ENCODE results near the gene CCL18. TPM values are rescaled to one million over a fixed set of nuclear protein-coding genes. Genes with fewer than 3 reads are reported as not detected.
"Not testable (repeated sequence)": the region's sequence is repeated elsewhere in the genome, so short reads cannot be mapped to it uniquely, and the experiment has no call there.

The CCL18 gene
- total RNA-seq, 1 donor from 2014 or later: not detected

DNA sequence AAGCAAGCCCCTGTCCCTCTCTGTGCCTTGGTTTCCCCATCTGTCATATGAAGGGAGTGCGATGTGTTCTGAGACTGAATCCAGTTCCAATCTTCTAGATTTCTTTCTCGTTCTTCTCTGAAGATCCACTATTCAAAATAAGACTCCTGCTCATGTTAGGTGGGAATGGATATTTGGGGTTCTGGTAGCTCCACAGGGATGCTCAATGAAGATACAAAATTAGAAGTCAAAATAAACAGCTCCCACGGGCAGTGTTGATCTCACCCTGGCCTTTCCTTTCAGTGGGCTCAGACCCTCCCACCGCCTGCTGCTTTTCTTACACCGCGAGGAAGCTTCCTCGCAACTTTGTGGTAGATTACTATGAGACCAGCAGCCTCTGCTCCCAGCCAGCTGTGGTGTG is 40.2 kb downstream of the CCL18 start:
- DNase-seq (ENCODE audit: low read depth): not testable (repeated sequence)

DNA sequence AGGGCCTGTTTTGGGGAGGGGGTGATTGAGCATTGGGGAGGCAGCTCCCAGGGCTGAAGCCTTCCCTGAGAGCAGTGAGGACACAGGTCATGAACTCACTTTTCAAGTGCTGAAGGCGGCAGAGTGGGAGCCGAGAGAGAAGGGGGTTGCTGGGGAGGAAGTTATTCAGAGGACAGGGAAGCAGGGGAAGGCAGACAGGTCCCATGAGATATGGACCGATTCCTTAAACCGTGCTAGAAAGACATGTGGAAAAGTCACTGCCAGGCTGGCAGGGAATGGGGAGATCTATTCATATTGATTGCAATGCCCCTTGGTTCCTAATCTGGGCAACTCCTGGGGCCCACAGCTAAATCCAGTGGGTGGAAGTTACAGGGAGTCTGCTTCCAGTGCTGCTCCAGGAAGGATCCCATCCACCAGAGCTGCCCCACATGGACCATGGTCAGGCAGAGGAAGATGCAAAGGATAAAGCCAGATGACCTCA is 40.7 kb downstream of the CCL18 start:
- no peak for DNase-seq (ENCODE audit: low read depth)

DNA sequence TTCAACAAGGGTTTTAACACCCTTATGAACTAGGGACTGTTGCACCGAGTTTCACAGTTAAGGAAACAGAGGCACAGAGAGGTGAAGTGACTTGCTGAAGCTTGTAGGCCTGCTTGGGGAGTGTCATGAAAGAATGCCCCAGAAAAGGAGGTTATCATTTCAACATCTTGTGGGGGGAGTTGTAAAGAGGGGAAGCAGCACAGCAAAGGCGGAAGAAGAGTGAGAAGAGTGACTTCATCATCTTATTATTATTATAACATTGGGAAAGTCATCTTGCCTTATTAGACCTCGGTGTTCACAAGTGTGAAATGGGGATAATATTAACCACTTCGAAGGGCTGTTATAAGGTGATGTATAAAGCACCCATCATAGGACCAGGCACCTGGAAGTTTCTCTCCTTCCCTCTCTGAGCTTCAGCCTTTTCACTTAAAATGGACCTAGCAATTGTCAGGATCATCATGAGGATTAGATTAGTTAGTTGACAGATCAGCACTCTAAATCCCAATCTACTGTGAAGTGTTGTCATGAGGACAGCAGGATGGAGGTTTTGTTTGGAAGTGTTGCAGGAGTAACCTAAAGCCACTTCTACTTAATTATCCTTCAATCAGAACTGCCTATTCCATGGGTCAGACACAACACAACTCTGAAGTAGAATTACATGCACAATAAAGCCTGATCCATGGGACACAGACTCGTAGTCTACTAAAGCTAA is 41.9 kb downstream of the CCL18 start:
- DNase-seq (ENCODE audit: low read depth): no peak

DNA sequence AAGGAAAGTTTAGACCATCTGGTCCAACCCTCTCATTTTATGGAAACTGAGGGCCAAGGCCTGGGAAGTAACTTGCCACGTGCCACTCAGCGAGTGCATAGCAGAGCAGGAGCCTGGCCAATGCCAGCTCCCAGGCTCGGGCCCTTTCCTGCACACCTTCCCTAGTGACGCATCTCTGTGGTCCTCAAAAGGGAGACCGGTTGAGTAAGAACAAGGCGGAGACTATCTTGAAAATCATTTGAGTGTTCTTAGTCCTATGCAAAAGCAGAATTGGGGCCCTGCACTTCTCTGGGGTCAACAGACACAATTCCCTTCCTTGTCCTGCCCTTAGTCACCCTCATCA is 42.4 kb downstream of the CCL18 start:
- DNase-seq (ENCODE audit: low read depth): no peak

DNA sequence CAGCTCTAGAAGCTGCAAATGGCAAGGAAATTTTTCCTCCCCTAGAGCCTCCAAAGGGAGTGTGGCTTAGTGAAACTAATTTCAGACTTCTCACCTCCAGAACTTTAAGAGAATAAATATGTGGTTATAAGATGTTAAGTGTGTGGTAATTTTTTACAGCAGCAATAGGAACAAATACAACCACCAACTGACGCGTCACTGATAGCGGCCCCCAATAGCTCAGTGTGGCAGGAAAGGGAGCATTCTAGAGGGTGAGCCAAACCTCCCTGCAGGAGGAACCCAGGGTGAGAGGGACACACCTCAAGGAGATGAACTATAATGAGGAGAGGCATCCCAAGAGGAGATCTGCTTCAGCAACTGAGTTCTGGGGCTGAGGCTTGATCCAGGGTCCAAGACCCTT is 43.6 kb downstream of the CCL18 start:
- no peak for DNase-seq (ENCODE audit: low read depth)

DNA sequence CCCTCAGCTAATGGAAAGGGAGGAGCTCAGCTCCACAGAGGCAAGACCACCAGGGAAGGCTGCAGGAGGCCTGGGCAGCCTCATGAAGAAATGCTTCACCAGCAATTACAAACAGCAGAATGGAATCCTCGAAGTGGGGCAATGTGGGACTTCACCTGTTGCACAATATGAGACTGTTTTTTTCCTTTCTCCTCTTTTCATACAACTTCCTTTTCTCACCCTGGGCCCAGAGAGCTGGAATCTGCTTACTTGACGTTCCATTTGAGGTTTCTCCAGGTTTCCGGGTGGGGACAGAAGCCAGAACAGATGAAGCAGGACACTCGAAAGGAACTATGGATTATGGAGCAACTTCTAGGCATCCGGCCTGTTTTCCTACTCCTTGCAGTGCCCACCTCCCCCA is 44.2 kb downstream of the CCL18 start:
- not testable (repeated sequence) for DNase-seq (ENCODE audit: low read depth)

DNA sequence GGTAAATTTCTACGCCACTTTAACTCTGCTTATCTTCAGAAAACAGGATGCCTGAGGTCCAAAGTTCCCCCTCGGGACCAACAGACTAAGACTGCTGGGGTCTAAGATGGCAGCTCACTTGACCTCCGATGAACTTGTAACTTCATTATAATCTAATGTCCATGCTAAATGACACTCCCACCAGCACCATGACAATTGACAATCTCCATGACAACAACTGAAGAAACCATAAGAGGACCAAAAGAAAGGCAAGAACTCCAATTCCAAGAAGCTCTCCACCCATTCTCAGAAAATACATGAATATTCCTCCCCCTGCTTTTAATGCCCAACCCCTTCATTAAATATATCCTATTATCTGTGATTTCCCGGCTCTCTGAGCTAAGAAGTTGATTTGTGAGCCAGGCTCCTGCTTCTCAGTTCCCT is 47.0 kb downstream of the CCL18 start:
- no peak for DNase-seq (ENCODE audit: low read depth)

DNA sequence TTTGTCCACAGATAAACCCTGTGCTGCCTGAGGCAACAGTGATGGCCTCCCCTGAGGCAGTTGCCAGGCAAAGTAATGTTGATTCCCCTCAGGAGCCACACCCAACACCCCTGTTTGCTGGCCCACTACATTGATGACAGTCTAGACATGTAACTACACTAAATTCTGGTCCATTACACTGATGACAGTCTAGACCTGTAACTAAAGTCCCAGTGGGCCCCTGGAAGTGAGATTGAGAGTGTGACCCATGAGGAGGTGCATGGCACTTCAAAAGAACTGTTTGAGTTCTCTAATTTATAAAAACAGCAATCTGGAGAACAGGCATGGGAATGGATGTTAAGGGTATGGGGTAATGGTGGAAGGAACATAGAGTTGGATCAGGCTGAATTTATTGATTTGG is 48.5 kb downstream of the CCL18 start:
- no peak for DNase-seq (ENCODE audit: low read depth)

DNA sequence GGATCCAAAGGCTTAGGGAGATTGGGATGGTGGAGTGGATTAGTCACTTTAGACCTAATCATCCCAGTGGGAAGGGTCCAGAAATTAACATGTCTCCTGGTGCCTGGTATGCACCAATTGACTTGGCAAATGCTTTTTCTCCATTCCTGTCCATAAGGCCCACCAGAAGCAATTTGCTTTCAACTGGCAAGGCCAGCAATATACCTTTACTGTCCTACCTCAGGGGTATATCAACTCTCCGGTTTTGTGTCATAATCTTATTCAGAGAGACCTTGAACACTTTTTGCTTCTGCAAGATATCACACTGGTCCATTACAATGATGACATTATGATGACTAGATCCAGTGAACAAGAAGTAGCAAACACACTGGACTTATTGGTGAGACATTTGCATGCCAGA is 49.1 kb downstream of the CCL18 start:
- DNase-seq (ENCODE audit: low read depth): not testable (repeated sequence)

DNA sequence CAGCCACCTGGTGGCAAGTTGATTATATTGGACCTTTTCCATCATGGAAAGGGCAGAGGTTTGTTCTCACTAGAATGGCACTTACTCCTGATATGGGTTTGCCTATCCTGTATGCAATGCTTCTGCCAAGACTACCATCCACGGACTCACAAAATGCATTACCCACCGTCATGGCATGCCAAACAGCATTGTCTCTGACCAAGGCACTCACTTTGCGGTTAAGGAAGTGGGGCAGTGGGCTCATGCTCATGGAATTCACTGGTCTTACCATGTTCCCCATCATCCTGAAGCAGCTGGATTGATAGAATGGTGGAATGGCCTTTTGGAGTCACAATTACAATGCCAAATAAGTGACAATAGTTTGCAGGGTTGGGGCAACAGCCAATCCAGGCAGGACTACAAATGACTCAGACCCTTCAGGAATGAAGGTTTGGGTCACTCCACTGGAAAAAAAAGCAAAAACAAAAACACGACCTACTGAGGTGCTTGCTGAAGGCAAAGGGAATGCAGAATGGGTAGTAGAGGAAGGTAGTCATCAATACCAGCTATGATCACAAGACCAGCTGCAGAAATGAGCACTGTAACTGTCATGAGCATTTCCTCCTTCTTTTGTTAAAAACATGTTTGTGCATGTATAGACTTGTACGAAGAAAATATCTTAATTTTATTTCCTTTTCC is 51.0 kb downstream of the CCL18 start:
- DNase-seq (ENCODE audit: low read depth): not testable (repeated sequence)

DNA sequence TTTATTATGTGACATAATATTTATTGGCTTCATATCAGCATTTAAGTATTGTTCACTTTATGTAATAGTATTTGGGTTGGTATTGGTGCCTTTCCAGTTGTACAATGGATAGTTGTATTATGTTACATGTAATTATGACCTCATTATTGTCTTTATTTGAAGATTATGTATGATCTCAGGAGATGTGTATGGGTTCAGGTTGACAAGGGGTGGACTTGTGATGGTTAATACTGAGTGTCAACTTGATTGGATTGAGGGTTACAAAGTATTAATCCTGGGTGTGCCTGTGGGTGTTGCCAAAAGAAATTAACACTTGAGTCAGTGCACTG is 51.5 kb downstream of the CCL18 start:
- DNase-seq (ENCODE audit: low read depth): not testable (repeated sequence)

DNA sequence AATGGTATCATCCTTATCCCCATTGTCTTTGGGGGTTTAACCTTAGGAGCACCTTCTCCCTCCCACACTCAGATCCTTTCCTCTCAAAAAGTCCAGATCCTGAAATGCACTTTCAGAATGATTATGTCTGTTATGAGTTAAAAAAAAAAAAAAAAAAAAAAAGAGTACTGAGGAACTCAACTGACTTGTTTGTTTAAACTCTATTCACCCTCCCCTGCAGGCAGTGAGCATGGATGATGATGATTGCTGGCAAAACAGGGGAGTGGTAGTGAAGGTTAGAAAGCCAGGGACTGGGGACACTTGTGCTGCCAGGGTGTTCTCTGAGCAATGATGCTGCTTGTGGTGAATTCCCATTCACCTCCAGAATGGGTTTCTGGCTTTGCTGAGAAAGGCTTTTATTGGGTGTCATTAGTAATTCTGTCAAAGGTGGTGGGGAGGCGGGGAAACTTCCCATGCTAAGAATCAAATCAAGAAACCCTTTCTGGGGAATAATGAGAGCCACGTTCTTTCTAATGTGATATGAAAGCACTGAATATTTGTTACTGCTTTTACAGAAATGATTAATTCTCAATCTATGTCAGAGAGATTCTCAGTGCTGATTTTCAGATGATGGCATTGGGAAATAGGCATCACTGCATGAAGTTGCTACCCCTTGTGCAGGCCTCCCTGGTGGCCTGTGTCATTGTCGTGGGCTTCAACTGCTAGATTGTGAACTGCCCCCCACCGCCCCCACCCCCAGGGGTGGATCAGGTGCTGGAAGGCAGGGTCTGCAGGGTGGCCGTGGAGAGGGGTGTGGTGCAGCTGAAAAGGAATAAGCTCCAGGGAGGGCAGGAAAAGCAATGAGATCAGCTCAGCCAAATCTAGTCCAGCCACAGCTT is 53.7 kb downstream of the CCL18 start:
- no peak for DNase-seq (ENCODE audit: low read depth)

DNA sequence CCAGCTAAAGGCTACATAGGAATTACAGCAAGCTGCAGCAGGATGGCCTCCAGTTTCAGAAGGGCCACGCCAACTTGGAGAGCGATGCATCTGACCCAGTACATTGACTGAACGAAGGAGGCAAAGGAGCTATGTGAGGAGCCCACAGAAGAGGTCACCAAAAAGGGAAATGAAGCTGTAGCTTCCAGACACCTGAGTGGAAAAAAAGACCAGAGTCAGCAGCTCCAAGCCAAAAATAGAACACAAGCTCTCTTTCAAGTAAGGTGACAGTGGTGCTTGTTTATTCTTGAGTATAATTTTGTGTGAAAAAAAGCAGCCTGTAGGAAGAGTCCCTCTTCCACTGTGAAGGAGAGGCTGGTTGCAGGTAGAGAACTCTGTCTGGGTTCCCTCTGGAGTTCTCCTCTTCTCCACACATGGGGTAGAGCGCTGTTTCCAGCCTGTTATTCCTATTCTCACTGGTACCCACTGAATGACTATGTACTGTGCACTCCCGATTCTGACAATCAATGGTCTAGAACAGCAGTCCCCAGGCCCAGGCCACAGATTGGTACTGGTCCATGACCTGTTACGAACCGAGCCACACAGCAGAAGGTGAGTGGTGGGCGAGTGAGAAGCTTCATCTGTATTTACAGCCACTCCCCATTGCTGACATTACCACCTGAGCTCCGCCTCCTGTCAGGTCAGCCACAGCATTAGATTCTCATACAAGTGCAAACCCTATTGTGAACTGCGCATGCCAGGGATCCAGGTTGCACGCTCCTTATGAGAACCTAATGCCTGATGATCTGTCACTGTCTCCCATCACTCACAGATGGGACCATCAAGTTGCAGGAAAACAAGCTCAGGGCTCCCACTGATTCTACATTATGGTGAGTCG is 54.6 kb downstream of the CCL18 start:
- no peak for DNase-seq (ENCODE audit: low read depth)

DNA sequence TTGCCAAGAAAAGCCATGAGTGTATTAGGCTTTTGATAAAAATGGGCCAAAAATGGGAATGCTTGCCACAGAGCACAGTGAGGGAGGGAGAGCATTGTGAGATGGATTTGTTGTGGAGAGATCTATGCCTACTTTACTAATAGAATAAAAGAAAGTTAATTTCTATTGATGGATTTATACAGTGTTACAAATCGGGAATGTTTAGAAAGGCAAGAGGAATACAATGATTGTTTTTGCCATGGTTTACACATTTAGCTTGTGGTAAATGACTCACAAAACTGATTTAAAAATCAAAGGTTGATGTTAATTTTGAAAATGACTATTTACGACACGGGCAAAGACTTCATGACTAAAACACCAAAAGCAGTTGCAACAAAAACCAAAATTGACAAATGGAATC is 56.1 kb downstream of the CCL18 start:
- no peak for DNase-seq (ENCODE audit: low read depth)

DNA sequence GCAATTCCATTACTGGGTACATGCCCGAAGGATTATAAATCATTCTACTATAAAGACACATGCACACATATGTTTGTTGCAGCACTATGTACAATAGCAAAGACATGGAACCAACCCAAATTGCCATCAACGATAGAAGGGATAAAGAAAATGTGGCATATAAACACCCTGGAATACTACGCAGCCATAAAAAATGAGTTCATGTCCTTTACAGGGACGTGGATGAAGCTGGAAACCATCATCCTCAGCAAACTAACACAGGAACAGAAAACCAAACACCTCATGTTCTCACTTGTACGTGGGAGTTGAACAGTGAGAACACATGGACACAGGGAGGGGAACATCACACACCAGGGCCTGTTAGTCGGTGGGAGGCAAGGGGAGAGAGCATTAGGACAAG is 57.0 kb downstream of the CCL18 start:
- DNase-seq (ENCODE audit: low read depth): not testable (repeated sequence)

Other genes with a start within 250 kb of the CCL18 start
- gene HEATR9, start 195.4 kb upstream of the CCL18 start, total RNA-seq: not detected in 2 replicates
- gene CCL5, start 183.9 kb upstream of the CCL18 start, total RNA-seq: not detected in 2 replicates
- gene RDM1, start 133.5 kb upstream of the CCL18 start, total RNA-seq: 0.20 and 1.6 TPM in 2 replicates
- gene LYZL6, start 120.6 kb upstream of the CCL18 start, total RNA-seq: not detected in 2 replicates
- gene CCL16, start 82.8 kb upstream of the CCL18 start, total RNA-seq: not detected in 2 replicates
- not detected in 2 replicates for gene CCL14, start 77.5 kb upstream of the CCL18 start, total RNA-seq
- not detected in 2 replicates for gene CCL15, start 62.7 kb upstream of the CCL18 start, total RNA-seq
- not detected in 2 replicates for gene CCL23, start 46.3 kb upstream of the CCL18 start, total RNA-seq
- not detected in 2 replicates for gene CCL3, start 25.9 kb downstream of the CCL18 start, total RNA-seq
- not detected in 2 replicates for gene CCL4, start 39.6 kb downstream of the CCL18 start, total RNA-seq
- gene TBC1D3B, start 112.4 kb downstream of the CCL18 start, total RNA-seq: 2.3 and 2.6 TPM in 2 replicates
- not detected in 2 replicates for gene CCL3L1, start 132.5 kb downstream of the CCL18 start, total RNA-seq
- gene CCL4L2, start 146.8 kb downstream of the CCL18 start, total RNA-seq: not detected in 2 replicates
- gene TBC1D3I, start 200.3 kb downstream of the CCL18 start, total RNA-seq: 0.60 TPM in 1 of 2 replicates, not detected in the other

Measured in renal cortical epithelial cell (primary cell).